ENCODE data around the gene ISG20L2. TPM values are rescaled to one million over a fixed set of nuclear protein-coding genes. Genes with fewer than 3 reads are reported as not detected.
A peak's percentile ranks its signal among the peaks of the same experiment; 100 is the strongest.

Gene ISG20L2
- total RNA-seq, 4 donors from 2014 or later = 13.6 to 34.9 (median 18.2) TPM

GRCh38 chr1:156725683-156726280 is 2.8 kb downstream of the ISG20L2 start:
- no peak overlapping the region for H3K27ac ChIP-seq
- H3K4me3 ChIP-seq (replicated peaks in 1 of 3) = no peak overlapping the region
- H3K9me3 ChIP-seq = no peaks in the 10 kb centered on the region
- peaks cover 32 to 37% of the 10 kb centered on the region in 2 donors for H3K4me1 ChIP-seq
- H3K36me3 ChIP-seq = peaks cover 23 to 28% of the 10 kb centered on the region in 2 donors
- intact Hi-C loops (cut with DNase I) = loop anchor here (2.0 kb wide), 1 partner anchor 35 kb away; no protein-coding TSS in a partner anchor
- WGBS, 2 donors = 13 to 16% methylated on average over 18 of the region's 18 CpGs
- H3K27me3 ChIP-seq = no peaks in the 10 kb centered on the region
- peak; percentile 90 to 91 for DNase-seq
- no peak for TF ChIP-seq POLR2A (IDR thresholded peaks at IDR 0.05)
- TF ChIP-seq CTCF (IDR thresholded peaks at IDR 0.05) = peak; percentile 80 to 95 (median 93)

GRCh38 chr1:156721535-156721934 is 7.0 kb downstream of the ISG20L2 start:
- H3K36me3 ChIP-seq = peaks cover 23 to 28% of the 10 kb centered on the region in 2 donors
- TF ChIP-seq CTCF (IDR thresholded peaks at IDR 0.05) (no peak), POLR2A (IDR thresholded peaks at IDR 0.05) (no peak)
- no peaks in the 10 kb centered on the region for H3K27me3 ChIP-seq
- H3K4me1 ChIP-seq = peaks cover 14 to 17% of the 10 kb centered on the region in 2 donors
- whole genome bisulfite sequencing, 2 donors = 90 to 91% methylated on average over 4 of the region's 4 CpGs
- no peaks in the 10 kb centered on the region for H3K9me3 ChIP-seq
- H3K4me3 ChIP-seq (replicated peaks in 1 of 3) = no peak overlapping the region
- no peak overlapping the region for H3K27ac ChIP-seq
- intact Hi-C loops (cut with DNase I) = no loop called here
- DNase-seq = no peak

DNA sequence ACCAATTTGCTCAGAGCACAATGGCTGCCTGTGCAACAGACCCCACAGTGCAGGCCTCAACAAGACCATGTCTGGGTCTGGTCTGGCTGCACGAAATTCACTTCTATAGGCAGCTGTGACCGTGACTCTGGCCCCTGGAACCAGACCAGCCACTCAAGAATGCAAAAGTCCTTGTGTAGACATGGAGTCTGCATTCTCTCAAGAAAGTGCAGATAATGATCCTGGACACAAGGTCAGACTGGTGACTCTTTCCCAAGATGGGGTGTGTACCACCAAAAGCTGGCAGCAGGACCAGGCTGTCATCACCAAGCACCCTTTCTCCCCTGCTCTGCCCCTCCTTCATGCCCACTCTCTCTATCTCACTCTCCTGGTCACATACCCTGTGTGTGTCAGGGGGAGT is 7.4 kb downstream of the ISG20L2 start:
- Histone ChIP-seq H3K27me3 (no peaks in the 10 kb centered on the region), H3K9me3 (no peaks in the 10 kb centered on the region), H3K4me3 (replicated peaks in 1 of 3) (no peak overlapping the region), H3K36me3 (peaks cover 23 to 28% of the 10 kb centered on the region in 2 donors), H3K4me1 (peaks cover 10 to 13% of the 10 kb centered on the region in 2 donors), H3K27ac (no peak overlapping the region)
- no peak for DNase-seq
- intact Hi-C loops (cut with DNase I) = no loop called here
- WGBS, 2 donors = 57 to 79% methylated on average over 2 of the region's 2 CpGs
- TF ChIP-seq CTCF (IDR thresholded peaks at IDR 0.05) (no peak), POLR2A (IDR thresholded peaks at IDR 0.05) (no peak)

GRCh38 chr1:156717351-156717750 is 11.2 kb downstream of the ISG20L2 start:
- Histone ChIP-seq H3K27me3 (no peaks in the 10 kb centered on the region), H3K9me3 (no peaks in the 10 kb centered on the region), H3K4me1 (no peaks in the 10 kb centered on the region), H3K36me3 (peaks cover 3 to 6% of the 10 kb centered on the region in 2 donors), H3K4me3 (replicated peaks in 1 of 3) (no peak overlapping the region), H3K27ac (no peak overlapping the region)
- TF ChIP-seq CTCF (IDR thresholded peaks at IDR 0.05) (no peak), POLR2A (IDR thresholded peaks at IDR 0.05) (no peak)
- WGBS, 2 donors = 94 to 95% methylated on average over 4 of the region's 4 CpGs
- intact Hi-C loops (cut with DNase I) = no loop called here
- no peak for DNase-seq

DNA sequence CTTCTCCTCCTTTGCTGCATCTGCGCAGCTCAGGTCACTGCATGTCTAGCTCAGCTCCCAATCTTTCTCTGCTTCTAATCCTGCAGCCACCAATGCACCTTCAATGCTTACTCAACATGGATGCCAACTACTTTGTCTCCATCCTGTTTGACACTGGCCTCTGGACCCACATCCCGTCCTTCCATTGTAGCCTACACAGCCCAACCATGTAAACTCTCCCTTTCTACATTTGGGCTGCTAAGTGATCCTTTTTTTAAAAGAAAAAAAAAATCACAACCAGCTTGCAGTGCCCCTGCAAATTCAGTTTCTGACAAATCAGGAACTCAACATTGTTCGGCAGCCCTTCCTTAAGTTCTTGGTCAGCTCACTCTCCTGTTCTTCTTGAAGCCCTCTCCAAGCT is 13.7 kb downstream of the ISG20L2 start:
- TF ChIP-seq POLR2A (IDR thresholded peaks at IDR 0.05) (no peak), CTCF (IDR thresholded peaks at IDR 0.05) (no peak)
- intact Hi-C loops (cut with DNase I) = no loop called here
- WGBS, 2 donors = 82 to 86% methylated on average over 3 of the region's 3 CpGs

More for the DNA sequence above, 13.7 kb downstream of the ISG20L2 start:
- no peaks in the 10 kb centered on the region for H3K27me3 ChIP-seq
- H3K27ac ChIP-seq = no peak overlapping the region
- no peaks in the 10 kb centered on the region for H3K9me3 ChIP-seq
- H3K4me1 ChIP-seq = peaks cover 3 to 4% of the 10 kb centered on the region in 2 donors
- no peak for DNase-seq
- H3K36me3 ChIP-seq = no peaks in the 10 kb centered on the region
- H3K4me3 ChIP-seq (replicated peaks in 1 of 3) = no peak overlapping the region
